ENCODE measurements around the gene CCDC39.
A peak's percentile ranks its signal among the peaks of the same experiment; 100 is the strongest.
"Not testable (repeated sequence)": the region's sequence is repeated elsewhere in the genome, so short reads cannot be mapped to it uniquely, and the experiment has no call there.

Gene CCDC39

DNA sequence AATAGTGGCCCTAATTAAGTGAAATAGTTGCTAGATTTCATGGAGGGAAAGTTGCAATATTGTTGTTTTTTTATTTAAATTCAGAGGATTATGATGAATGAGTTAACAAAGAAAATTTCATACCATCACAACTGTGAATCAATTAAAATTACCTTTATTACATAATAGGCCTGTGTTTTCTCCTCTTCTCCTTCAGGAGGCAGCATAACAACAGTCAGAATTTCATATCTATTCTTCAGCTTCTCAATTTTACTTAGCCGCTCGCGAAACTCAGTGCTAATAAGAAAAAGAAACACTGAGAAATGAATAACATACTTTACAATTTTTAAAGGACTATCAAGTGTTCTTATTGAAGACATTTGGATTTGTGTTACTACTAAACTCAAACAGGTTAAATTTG, 48.0 kb downstream of the CCDC39 start:
- no peak for DNase-seq (ENCODE audit: insufficient read length, low spot score)
- TF ChIP-seq PAX5 (IDR thresholded peaks at IDR 0.05; ENCODE audit: insufficient read depth, low read length, severe bottlenecking) (no peak), POU2F2 (IDR thresholded peaks at IDR 0.05; ENCODE audit: low read depth, low read length) (no peak), POLR2AphosphoS5 (IDR thresholded peaks at IDR 0.05; ENCODE audit: low read depth, low read length) (no peak), POLR2A (IDR thresholded peaks at IDR 0.05; ENCODE audit: low read depth, low read length) (no peak), TAF1 (IDR thresholded peaks at IDR 0.05; ENCODE audit: low read depth, low read length) (no peak), SPI1 (IDR thresholded peaks at IDR 0.05; ENCODE audit: low read depth, low read length) (no peak)
- FAIRE-seq: no peak

DNA sequence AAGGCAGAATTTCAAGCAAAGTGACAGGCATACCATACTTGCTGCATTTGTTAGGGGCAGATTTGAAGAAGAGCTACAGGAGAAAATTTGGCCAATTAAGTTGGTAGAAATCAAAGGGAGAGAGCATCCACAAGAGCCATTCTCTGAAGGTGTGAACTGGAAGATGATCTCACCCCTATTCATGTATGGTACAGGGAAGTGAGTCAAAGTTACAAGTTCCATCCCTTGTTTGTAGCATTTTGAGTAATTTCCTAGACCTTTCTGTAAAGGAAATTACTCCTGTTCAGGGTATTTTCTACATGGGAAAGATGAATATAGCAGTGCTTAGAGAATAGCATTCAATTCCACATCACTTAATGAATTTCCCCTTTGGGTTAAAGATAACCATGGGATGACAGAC, 48.9 kb downstream of the CCDC39 start:
- TF ChIP-seq SPI1 (IDR thresholded peaks at IDR 0.05; ENCODE audit: low read depth, low read length) (peak; percentile 16; the same call in 1 of the 2 replicates), POLR2AphosphoS5 (IDR thresholded peaks at IDR 0.05; ENCODE audit: low read depth, low read length) (no peak)
- FAIRE-seq: no peak
- no peak for DNase-seq (ENCODE audit: insufficient read length, low spot score)

DNA sequence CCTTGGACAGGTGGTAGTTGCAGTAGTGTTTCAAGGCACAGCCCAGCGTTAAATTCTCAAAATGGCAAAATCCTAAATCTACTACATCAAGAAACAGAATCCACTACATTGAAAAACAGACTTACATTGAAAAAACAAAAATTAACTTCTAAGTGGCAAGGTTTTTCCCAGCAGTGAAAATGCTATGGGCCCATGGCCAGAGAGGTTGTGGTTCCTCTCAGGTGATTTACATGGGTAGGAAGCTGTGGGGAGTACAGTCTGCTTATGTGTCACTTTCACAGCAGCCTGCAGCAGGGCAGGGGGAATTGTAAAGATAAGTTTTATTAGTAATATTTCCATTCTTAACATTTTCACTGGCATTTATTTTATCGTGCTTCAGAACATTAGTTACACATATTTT, 52.4 kb downstream of the CCDC39 start:
- peak; percentile 67 for FAIRE-seq
- 0 out of 2 replicates have a peak, but pooled peaks have one; percentile 23 for TF ChIP-seq POU2F2 (IDR thresholded peaks at IDR 0.05; ENCODE audit: low read depth, low read length)
- TF ChIP-seq SPI1 (IDR thresholded peaks at IDR 0.05; ENCODE audit: low read depth, low read length): peak; percentile 55
- TF ChIP-seq PAX5 (IDR thresholded peaks at IDR 0.05; ENCODE audit: insufficient read depth, low read length, severe bottlenecking): no peak
- DNase-seq (ENCODE audit: insufficient read length, low spot score): no peak

- TF ChIP-seq POU2F2 (IDR thresholded peaks at IDR 0.05; ENCODE audit: low read depth, low read length) (no peak), SPI1 (IDR thresholded peaks at IDR 0.05; ENCODE audit: low read depth, low read length) (no peak), POLR2A (IDR thresholded peaks at IDR 0.05; ENCODE audit: low read depth, low read length) (no peak), PAX5 (IDR thresholded peaks at IDR 0.05; ENCODE audit: insufficient read depth, low read length, severe bottlenecking) (no peak), TAF1 (IDR thresholded peaks at IDR 0.05; ENCODE audit: low read depth, low read length) (no peak), POLR2AphosphoS5 (IDR thresholded peaks at IDR 0.05; ENCODE audit: low read depth, low read length) (no peak)
- FAIRE-seq: no peak
- DNase-seq (ENCODE audit: insufficient read length, low spot score): no peak
Observed at GRCh38 chr3:180624714-180625113, 54.6 kb downstream of the CCDC39 start.

DNA sequence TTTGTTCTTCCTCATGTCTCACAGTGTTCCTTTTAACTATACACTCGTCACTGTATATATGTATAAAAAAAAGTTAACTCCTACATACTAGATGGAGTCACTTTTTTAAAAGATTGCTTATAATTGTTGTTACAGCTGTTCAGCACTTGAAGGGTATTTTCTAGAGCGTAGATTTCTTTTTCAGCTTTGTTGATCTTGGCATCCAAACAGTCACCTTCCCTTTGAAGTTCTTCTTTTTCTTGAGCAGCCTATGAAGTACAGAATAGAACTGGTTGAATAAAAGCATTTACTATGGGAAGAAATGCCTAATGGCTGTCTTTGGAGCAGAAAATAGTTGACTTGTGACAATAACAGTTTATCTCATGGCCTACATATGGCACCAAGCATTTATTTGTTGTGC, 59.6 kb downstream of the CCDC39 start:
- DNase-seq (ENCODE audit: insufficient read length, low spot score) (no peak), FAIRE-seq (no peak)
- TF ChIP-seq SPI1 (IDR thresholded peaks at IDR 0.05; ENCODE audit: low read depth, low read length) (no peak), POLR2AphosphoS5 (IDR thresholded peaks at IDR 0.05; ENCODE audit: low read depth, low read length) (no peak), PAX5 (IDR thresholded peaks at IDR 0.05; ENCODE audit: insufficient read depth, low read length, severe bottlenecking) (no peak), POLR2A (IDR thresholded peaks at IDR 0.05; ENCODE audit: low read depth, low read length) (no peak), TAF1 (IDR thresholded peaks at IDR 0.05; ENCODE audit: low read depth, low read length) (no peak), POU2F2 (IDR thresholded peaks at IDR 0.05; ENCODE audit: low read depth, low read length) (no peak)

DNA sequence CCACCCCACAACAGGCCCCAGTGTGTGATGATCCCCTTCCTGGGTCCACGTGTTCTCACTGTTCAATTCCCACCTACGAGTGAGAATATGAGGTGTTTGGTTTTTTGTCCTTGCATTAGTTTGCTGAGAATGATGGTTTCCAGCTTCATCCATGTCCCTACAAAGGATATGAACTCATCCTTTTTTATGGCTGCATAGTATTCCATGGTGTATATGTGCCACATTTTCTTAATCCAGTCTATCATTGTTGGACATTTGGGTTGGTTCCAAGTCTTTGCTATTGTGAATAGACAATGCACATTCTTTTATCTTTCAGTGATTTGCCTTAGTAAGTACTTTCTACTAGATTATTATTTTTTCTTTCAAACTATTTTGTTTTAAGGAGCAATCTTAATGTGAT, 60.7 kb downstream of the CCDC39 start:
- DNase-seq (ENCODE audit: insufficient read length, low spot score); FAIRE-seq: not testable (repeated sequence)

- DNase-seq (ENCODE audit: insufficient read length, low spot score) (no peak), FAIRE-seq (no peak)
- TF ChIP-seq POU2F2 (IDR thresholded peaks at IDR 0.05; ENCODE audit: low read depth, low read length) (no peak), TAF1 (IDR thresholded peaks at IDR 0.05; ENCODE audit: low read depth, low read length) (no peak), PAX5 (IDR thresholded peaks at IDR 0.05; ENCODE audit: insufficient read depth, low read length, severe bottlenecking) (no peak), POLR2AphosphoS5 (IDR thresholded peaks at IDR 0.05; ENCODE audit: low read depth, low read length) (no peak), SPI1 (IDR thresholded peaks at IDR 0.05; ENCODE audit: low read depth, low read length) (no peak), POLR2A (IDR thresholded peaks at IDR 0.05; ENCODE audit: low read depth, low read length) (no peak)
Observed at GRCh38 chr3:180617049-180617448, 62.2 kb downstream of the CCDC39 start.

GRCh38 chr3:180615954-180616353, 63.3 kb downstream of the CCDC39 start:
- FAIRE-seq (no peak), DNase-seq (ENCODE audit: insufficient read length, low spot score) (no peak)
- TF ChIP-seq POLR2AphosphoS5 (IDR thresholded peaks at IDR 0.05; ENCODE audit: low read depth, low read length) (peak; percentile 31; the same call in 1 of the 2 replicates), PAX5 (IDR thresholded peaks at IDR 0.05; ENCODE audit: insufficient read depth, low read length, severe bottlenecking) (no peak), SPI1 (IDR thresholded peaks at IDR 0.05; ENCODE audit: low read depth, low read length) (no peak), POU2F2 (IDR thresholded peaks at IDR 0.05; ENCODE audit: low read depth, low read length) (no peak), POLR2A (IDR thresholded peaks at IDR 0.05; ENCODE audit: low read depth, low read length) (0 out of 2 replicates have a peak, but pooled peaks have one; percentile 58), TAF1 (IDR thresholded peaks at IDR 0.05; ENCODE audit: low read depth, low read length) (no peak)

DNA sequence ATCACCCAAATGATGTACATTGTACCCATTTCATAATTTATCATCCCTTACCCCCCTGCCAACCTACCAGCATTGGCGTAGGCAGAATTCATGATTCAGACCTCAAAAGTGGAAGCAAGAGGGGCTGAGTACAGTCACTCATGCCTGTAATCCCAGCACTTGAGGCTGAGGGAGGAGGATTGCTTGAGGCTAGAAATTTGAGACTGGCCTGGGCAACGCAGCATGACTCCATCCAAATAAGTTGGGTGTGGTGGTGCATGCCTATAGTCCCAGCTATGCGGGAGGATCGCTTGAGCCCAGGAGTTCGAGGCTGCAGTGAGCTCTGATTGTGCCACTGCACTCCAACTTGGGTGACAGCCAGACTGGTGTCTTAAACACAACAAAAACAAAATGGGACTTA, 66.9 kb downstream of the CCDC39 start:
- TF ChIP-seq POLR2A (IDR thresholded peaks at IDR 0.05; ENCODE audit: low read depth, low read length) (no peak), TAF1 (IDR thresholded peaks at IDR 0.05; ENCODE audit: low read depth, low read length) (no peak), POLR2AphosphoS5 (IDR thresholded peaks at IDR 0.05; ENCODE audit: low read depth, low read length) (peak; percentile 49; the same call in 1 of the 2 replicates)
- FAIRE-seq: no peak
- DNase-seq (ENCODE audit: insufficient read length, low spot score): no peak

- no peak for TF ChIP-seq SPI1 (IDR thresholded peaks at IDR 0.05; ENCODE audit: low read depth, low read length)
- no peak for TF ChIP-seq POLR2AphosphoS5 (IDR thresholded peaks at IDR 0.05; ENCODE audit: low read depth, low read length)
- no peak for TF ChIP-seq POU2F2 (IDR thresholded peaks at IDR 0.05; ENCODE audit: low read depth, low read length)
- TF ChIP-seq POLR2A (IDR thresholded peaks at IDR 0.05; ENCODE audit: low read depth, low read length): no peak
- no peak for TF ChIP-seq PAX5 (IDR thresholded peaks at IDR 0.05; ENCODE audit: insufficient read depth, low read length, severe bottlenecking)
- TF ChIP-seq TAF1 (IDR thresholded peaks at IDR 0.05; ENCODE audit: low read depth, low read length): no peak
- FAIRE-seq: no peak
- no peak for DNase-seq (ENCODE audit: insufficient read length, low spot score)
Observed at GRCh38 chr3:180611006-180611405, 68.3 kb downstream of the CCDC39 start.
